Non-pigmented ciliary epithelial cell (primary cell): ENCODE results near the gene IL6R.

Experiments
- DNase-seq: peaks from one replicate; pipeline ENCODE4 v3.0.0-alpha.2; 2010; ENCODE audit warnings: low read depth

Gene IL6R

GRCh38 chr1:154453574-154454352 is 48.6 kb downstream of the IL6R start:
- no peak for DNase-seq

- no peak for DNase-seq
These were observed 49.4 kb downstream of the IL6R start for GRCh38 chr1:154454386-154455120.

- no peak for DNase-seq
These were observed 51.5 kb downstream of the IL6R start for GRCh38 chr1:154456631-154457030.

- no peak for DNase-seq
These were observed 53.9 kb downstream of the IL6R start for GRCh38 chr1:154459080-154459479.

- DNase-seq = no peak
These were observed 55.6 kb downstream of the IL6R start for GRCh38 chr1:154460695-154461260.

DNA sequence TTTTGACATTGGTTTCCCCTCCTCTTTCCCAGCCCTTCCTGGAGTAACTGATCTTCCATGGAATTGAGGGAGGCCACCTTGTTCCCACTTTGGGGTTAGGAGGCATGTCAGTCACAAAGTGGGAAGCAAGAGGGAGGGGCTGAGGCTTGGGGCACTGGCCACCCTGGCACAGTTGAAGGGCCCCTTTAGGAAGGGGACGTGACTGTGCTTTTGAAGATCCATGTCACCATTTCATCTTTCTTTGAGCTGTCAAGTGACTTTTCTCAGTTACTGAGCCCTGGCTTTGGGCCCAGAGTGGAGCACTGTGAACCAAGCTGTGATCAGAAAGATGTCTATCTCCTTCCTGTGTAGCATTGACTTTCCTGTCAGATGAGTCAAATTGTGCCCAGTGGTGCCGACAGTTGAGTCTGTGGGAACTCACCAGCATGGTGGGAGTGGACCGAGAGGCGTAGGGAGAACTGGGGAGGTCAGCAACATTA is 58.4 kb downstream of the IL6R start:
- DNase-seq = no peak

DNA sequence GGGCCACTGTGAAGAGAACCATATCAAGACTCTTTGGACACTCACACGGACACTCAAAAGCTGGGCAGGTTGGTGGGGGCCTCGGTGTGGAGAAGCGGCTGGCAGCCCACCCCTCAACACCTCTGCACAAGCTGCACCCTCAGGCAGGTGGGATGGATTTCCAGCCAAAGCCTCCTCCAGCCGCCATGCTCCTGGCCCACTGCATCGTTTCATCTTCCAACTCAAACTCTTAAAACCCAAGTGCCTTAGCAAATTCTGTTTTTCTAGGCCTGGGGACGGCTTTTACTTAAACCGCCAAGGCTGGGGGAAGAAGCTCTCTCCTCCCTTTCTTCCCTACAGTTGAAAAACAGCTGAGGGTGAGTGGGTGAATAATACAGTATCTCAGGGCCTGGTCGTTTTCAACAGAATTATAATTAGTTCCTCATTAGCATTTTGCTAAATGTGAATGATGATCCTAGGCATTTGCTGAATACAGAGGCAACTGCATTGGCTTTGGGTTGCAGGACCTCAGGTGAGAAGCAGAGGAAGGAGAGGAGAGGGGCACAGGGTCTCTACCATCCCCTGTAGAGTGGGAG is 60.6 kb downstream of the IL6R start:
- DNase-seq = no peak

DNA sequence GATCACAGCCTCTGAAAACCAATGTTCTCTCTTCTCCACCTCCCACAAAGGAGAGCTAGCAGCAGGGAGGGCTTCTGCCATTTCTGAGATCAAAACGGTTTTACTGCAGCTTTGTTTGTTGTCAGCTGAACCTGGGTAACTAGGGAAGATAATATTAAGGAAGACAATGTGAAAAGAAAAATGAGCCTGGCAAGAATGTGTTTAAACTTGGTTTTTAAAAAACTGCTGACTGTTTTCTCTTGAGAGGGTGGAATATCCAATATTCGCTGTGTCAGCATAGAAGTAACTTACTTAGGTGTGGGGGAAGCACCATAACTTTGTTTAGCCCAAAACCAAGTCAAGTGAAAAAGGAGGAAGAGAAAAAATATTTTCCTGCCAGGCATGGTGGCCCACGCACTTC is 61.1 kb downstream of the IL6R start:
- DNase-seq = no peak

- DNase-seq = no peak
These were observed 61.8 kb downstream of the IL6R start for GRCh38 chr1:154466921-154467417.

GRCh38 chr1:154467434-154468102 is 62.4 kb downstream of the IL6R start:
- no peak for DNase-seq

DNA sequence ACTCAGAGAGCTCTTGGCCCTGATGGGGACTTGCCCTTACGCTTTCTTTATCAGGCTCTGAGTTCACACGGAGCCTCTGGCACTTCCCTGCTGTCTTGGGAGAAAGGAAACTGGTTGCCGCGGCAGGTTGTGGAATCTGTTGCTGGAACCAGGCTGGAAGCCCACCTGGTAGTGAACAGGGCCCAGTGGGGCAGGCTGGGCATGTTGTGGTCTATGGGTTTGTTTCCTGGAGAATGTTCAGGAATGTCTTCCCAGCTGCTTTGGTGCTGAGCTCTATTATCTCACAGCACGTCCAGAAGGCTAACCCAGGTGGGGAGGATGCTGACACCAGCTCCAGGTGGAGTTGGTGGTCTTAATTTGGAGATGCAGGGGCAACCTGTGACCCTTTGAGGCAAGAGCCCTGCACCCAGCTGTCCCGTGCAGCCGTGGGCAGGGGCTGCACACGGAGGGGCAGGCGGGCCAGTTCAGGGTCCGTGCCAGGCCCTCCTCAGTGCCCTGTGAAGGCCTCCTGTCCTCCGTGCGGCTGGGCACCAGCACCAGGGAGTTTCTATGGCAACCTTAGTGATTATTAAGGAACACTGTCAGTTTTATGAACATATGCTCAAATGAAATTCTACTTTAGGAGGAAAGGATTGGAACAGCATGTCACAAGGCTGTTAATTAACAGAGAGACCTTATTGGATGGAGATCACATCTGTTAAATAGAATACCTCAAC is 63.5 kb downstream of the IL6R start:
- DNase-seq = no peak

DNA sequence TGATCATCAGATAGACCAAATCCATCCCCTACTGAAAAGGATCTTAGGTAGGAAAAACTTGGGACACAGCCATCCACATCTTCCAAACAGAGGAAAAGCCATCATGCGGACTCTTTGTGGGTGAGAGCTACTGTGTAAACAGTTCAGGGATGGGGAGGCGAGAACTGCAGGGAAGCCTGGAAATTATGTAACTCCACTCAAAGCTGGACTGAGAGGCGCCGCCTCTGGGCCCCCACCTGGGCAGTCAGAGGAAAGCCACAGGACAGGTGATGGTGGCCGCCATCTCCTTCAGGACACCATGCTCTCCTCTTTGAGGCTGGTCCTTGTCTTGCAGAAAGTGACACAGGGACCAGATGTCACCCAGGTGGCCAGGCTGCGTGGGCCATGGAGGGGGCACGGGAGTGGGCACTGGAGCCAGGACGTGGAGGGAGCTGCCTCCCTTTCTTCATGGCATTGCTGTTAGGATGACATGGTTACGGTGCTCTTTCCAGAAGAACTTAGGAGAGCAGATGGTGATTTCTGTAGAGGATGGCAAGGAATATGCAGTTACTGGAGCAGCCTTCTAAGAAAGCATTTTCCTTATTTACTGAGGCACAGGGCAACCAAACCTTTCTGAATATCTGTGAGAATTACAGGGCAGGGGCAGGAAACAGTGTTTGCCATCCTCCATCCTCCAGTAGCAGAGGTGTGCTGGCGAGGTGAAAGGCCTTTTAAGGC is 64.9 kb downstream of the IL6R start:
- DNase-seq = no peak

- no peak for DNase-seq
These were observed 66.2 kb downstream of the IL6R start for GRCh38 chr1:154471304-154471703.

- peak; percentile 50 for DNase-seq
These were observed 69.7 kb downstream of the IL6R start for GRCh38 chr1:154474802-154475201.

GRCh38 chr1:154476791-154477190 is 71.6 kb downstream of the IL6R start:
- DNase-seq = no peak

DNA sequence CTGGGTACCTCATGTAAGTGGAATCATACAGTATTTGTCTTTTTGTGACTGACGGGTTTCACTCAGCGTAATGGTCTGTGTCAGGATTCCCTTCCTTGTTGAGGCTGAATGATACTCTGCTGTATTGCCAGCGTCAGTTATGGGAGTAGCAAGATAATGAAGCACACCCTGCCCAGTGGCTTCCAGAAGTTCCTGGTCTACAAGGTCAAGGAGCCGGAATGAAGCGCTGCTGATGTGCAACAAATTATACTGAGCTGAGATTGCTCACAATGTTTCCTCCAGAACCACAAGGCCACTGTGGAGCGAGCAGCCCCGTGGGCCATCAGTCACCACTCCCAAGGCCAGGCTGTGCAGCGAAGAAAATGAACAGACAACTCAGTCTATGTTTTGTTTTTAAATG is 72.9 kb downstream of the IL6R start:
- DNase-seq = no peak

DNA sequence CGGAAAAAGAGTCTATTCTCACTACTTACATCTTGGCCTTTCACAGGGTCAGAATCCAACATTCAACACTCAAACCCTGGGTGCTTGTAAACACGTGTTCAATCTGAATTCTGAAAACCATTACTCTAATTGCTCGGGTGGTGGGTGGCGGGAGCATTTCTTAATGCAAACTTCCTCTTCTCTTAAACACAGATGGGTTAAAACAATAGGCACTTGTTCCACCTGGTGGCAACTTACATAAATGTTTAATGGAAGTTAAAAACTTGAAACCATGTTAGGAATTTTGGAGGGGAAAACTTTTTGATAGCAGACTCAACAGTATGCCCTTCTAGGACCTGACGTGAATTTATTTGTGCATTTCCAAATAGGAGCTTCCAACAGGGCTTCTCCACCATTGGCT is 73.5 kb downstream of the IL6R start:
- DNase-seq = no peak

DNA sequence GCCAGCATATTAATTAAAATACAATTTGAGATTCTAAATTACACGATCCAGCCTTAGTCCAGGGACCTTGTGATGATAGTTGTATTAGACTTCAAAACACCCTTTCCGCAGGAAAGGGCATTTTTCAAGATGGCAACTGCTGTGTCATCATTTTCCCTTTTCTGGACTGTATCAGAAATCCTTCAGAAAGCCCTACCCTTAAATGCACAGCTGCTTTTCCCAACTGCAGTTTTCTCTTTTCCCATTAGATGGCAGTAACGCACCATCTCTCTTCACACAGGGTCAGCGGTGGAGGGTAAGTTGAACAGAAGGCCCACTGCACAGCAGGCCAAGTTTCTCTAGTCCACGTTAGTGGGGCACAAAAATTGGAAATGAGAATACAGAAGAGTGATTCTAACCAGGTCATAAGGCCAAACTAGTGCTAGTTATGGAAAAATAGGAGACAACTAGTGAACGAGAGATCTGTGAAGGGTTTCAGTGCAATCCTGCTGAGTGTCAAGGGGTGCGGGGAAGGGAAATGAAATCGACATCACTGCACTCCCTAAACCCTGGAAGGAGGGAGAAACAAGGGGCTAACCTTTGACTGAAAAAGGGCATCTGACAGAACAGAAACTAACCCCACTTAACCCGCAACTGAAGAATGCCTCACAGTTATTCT is 74.8 kb downstream of the IL6R start:
- DNase-seq = peak; percentile 63

DNA sequence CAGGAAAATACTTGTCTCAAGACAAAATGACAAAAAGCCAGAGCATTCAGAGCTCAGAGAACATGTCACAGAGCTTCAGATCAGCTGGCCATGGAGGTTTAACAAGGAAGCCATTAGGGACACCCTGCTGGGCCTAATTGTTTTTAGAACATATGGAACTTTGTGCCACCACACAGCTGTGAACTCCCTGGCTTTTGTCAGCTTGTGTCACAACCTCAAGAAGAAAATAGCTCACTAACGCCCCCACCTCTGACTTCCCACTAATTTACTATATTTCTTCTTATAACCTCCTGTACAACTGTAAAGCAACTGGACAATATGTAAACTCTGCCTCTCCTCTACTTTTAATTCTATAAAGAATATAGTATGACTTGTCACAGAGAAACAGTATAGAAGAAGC is 75.9 kb downstream of the IL6R start:
- no peak for DNase-seq
